Peyer's patch (tissue), 4 donors: ENCODE results near the gene TIAM1.

Experiments used
- POLR2A ChIP-seq, 2 donors: fragments of 450-650 bp; IDR thresholded peaks; one replicate each; pipeline ENCODE4 v1.5.1; 2017; ENCODE audit warnings: antibody characterized with exemption in 2 of 2, mild to moderate bottlenecking in 2 of 2, moderate library complexity in 2 of 2
- TF ChIP-seq, protein P1 (sequence below), 6 experiments: fragments of 450-650 bp in 4 of 6; fragments of 200-600 bp in 2 of 6; sonication (generic) in 1 of 6; IDR thresholded peaks; one replicate each; pipeline ENCODE4 v1.5.1; 2017 to 2019; ENCODE audit warnings: antibody characterized with exemption in 6 of 6, mild to moderate bottlenecking in 3 of 6, moderate library complexity in 1 of 6

DNA sequence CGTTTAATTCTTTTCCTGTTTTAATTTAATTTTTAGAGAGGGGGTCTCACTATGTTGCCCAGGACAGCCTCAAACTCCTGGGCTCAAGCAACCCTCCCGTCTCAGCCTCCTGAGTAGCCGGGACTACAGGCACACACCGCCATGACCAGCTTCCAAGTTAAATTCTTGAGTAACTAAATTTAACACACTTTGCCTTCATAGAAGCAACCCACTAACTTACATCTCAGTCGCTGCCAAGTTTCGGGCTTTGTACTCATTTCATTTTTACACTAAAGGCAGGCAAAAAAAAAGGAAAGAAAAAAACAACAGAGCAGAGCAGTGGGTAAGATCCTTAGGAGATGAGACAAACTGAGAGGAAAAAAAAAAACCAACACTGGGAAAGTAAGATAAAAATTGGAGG, 3.5 kb downstream of the TIAM1 start:
- no peak for TF ChIP-seq POLR2A (IDR thresholded peaks at IDR 0.05)
- TF ChIP-seq, protein P1, sequence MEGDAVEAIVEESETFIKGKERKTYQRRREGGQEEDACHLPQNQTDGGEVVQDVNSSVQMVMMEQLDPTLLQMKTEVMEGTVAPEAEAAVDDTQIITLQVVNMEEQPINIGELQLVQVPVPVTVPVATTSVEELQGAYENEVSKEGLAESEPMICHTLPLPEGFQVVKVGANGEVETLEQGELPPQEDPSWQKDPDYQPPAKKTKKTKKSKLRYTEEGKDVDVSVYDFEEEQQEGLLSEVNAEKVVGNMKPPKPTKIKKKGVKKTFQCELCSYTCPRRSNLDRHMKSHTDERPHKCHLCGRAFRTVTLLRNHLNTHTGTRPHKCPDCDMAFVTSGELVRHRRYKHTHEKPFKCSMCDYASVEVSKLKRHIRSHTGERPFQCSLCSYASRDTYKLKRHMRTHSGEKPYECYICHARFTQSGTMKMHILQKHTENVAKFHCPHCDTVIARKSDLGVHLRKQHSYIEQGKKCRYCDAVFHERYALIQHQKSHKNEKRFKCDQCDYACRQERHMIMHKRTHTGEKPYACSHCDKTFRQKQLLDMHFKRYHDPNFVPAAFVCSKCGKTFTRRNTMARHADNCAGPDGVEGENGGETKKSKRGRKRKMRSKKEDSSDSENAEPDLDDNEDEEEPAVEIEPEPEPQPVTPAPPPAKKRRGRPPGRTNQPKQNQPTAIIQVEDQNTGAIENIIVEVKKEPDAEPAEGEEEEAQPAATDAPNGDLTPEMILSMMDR (IDR thresholded peaks at IDR 0.05) = no peak
